Measurements from ENCODE around the gene BSG.
"Not testable (repeated sequence)": the region's sequence is repeated elsewhere in the genome, so short reads cannot be mapped to it uniquely, and the experiment has no call there.

GRCh38 chr19:605061-605971, 32.9 kb downstream of the BSG start:
- TF ChIP-seq EZH2 (IDR thresholded peaks at IDR 0.05); POLR2AphosphoS5 (IDR thresholded peaks at IDR 0.05; ENCODE audit: borderline replicate concordance, low read depth, low read length); FOXP2 (optimal IDR thresholded peaks at IDR 0.05; ENCODE audit: control extremely low read depth, extremely low read length, insufficient read depth): not testable (repeated sequence)
